DMS53 treated with DMSO at 0.1 percent for 48 hours (cell line): Measurements from ENCODE around the gene NUF2.
A peak's percentile ranks its signal among the peaks of the same experiment; 100 is the strongest.
"Not testable (repeated sequence)": the region's sequence is repeated elsewhere in the genome, so short reads cannot be mapped to it uniquely, and the experiment has no call there.

Experiments used
- DNase-seq: peaks from one replicate; lab custom pipeline; 2025; ENCODE audit not compliant: unreplicated experiment; lab: John Stamatoyannopoulos, UW

NUF2 gene

GRCh38 chr1:163321311-163322305 is at the start of gene NUF2:
Gene NUF2, plus strand, starts transcription at chr1:163321954. Its CDS starts 4,098 bp downstream, at chr1:163326052.
- peak; percentile 92 for DNase-seq

- no peak for DNase-seq
Measured at GRCh38 chr1:163273766-163274441, 47.9 kb upstream of the NUF2 start.

GRCh38 chr1:163275222-163275621 is 46.5 kb upstream of the NUF2 start:
- DNase-seq, result no peak

DNA sequence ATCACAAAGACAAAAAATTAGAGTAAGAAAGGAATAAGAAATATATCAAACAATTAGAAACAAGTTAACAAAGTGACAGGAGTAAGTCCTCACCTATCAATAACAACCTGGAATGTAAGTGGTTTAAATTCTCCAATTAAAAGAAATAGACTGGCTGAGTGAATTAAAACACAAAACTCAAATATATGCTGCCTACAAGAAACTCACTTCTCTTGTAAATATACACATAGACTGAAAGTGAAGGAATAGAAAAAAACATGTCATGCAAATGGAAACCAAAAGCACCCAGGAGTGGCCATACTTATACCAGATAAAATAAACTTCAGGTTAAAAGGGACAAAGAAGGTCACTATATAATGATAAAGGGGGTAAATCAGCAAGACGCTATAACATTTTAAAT is 43.2 kb upstream of the NUF2 start:
- DNase-seq, result no peak

DNA sequence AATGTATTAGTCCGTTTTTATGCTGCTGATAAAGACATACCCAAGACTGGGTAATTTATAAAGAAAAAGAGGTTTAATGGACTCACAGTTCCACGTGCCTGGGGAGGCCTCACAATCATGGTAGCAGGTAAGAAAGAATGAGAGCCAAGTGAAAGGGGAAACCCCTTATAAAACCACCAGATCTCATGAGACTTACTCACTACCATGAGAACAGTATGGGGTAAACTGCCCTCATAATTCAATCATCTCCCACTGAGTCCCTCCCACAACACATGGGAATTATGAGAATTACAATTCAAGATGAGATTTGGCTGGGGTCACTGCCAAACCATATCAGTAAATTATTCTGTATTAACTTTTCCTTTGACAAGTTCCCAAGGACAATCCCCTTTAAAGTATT is 36.9 kb upstream of the NUF2 start:
- not testable (repeated sequence) for DNase-seq

DNA sequence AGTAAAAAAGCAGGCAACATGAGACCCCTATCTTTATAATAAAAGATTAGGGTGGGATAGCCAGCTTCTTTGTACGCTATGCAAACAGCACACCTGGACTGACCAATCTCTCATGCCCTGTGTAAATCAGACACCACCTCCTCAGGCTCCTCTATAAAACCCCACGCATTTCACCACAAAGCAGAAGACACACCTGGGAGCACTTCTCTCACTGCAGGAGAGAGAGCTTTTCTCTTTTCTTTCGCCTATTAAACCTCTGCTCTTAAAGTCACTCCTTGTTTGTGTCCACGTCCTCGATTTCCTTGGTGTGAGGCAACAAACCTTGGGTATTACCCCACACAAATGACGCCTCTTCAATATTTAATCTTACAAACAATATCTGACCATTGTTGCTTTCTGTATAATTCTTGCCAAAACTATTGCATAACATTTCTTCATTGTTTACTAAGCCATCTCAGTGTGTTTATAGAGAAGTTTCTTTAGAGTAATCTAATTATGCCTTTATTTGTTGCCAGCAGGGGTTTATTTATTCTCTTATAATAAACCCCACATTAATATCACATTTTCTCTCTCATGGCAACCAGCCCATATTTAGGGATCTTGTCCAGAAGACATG is 31.6 kb upstream of the NUF2 start:
- no peak for DNase-seq

DNA sequence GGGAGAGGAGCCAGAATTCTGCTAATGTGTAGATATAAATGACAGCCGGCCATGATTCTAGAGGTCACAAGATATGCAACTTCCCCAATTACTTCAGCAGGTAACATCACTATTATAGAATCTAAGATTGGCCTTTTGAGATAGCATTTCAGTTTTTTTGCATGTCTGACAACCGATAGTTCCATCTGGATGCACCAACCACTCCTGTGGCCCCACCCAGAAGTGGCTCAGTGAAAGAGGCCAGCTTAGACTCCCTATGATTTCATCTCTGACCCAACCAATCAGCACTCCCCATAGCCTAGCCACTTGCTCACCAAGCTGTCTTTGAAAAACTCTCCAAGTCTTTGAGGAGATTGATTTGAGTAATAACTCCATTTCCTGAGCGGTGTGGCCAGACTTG is 30.3 kb upstream of the NUF2 start:
- no peak for DNase-seq

DNA sequence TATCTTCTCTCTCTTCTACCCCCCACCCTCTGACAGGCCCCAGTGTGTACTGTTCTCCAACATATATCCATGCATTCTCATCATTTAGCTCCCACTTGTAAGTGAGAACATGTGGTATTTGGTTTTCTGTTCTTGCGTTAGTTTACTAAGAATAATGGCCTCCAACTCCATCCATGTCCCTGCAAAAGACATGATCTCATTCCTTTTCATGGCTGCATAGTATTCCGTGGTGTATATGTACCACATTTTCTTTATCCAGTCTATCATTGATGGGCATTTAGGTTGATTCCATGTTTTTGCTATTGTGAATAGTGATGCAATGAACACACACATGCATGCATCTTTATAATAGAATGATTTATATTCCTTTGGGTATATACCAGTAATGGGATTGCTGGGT is 29.6 kb upstream of the NUF2 start:
- not testable (repeated sequence) for DNase-seq

- DNase-seq, result not testable (repeated sequence)
Measured at GRCh38 chr1:163293497-163293896, 28.3 kb upstream of the NUF2 start.

GRCh38 chr1:163295949-163296348 is 25.8 kb upstream of the NUF2 start:
- no peak for DNase-seq

- DNase-seq, result no peak
Measured at GRCh38 chr1:163296504-163297263, 25.1 kb upstream of the NUF2 start.

- DNase-seq, result no peak
Measured at GRCh38 chr1:163298365-163298764, 23.4 kb upstream of the NUF2 start.

GRCh38 chr1:163300568-163300967 is 21.2 kb upstream of the NUF2 start:
- DNase-seq, result no peak

DNA sequence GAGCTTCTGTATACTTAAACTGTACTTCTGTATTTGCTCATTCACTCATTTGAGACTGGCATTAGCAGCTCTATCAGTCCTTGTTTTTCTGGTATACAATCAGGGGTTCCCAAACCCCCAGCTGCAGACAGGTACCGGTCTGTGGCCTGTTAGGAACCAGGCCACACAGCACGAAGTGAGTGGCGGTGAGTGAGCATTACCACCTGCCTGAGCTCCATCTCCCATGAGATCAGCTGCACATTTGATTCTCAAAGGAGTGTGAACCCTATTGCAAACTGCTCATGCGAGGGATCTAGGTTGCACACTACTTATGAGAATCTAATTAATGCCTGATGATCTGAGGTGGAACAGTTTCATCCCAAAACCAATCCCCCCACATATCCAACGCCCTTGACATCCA is 18.2 kb upstream of the NUF2 start:
- DNase-seq, result no peak

- no peak for DNase-seq
Measured at GRCh38 chr1:163305441-163305840, 16.3 kb upstream of the NUF2 start.

DNA sequence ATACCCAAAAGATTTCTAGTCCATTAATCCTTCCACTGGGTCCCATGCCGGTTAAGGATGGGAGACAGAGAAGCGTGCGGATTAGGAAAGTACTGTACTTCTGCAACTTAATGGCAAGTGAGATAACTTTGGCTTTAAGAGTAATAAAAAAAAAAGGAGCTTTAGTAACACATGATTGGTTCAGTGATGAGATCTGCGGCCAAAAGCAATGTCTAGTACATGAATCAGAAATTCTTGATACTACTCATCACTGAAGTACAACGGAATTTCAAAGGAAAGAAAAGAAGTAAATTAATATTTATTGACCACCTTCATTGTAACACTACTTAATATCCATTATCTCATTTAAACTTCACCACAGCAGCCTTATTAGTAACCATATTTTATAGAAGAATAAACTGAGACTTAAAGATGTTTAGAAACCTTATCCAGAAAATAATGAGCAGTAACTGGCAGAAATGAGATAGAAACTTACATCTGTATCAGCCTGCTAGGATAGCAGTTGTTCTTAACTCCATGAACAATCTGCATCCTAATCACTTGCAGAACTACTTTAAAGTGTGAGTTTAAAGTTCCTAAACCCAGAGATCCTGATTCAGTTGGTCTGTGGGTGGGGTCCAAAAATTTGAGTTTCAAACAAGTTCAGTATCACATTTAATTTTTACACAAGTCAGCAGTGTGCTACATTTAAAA is 14.1 kb upstream of the NUF2 start:
- no peak for DNase-seq

GRCh38 chr1:163308811-163309210 is 12.9 kb upstream of the NUF2 start:
- DNase-seq, result no peak

GRCh38 chr1:163315773-163316374 is 5.9 kb upstream of the NUF2 start:
- DNase-seq, result peak; percentile 25

DNA sequence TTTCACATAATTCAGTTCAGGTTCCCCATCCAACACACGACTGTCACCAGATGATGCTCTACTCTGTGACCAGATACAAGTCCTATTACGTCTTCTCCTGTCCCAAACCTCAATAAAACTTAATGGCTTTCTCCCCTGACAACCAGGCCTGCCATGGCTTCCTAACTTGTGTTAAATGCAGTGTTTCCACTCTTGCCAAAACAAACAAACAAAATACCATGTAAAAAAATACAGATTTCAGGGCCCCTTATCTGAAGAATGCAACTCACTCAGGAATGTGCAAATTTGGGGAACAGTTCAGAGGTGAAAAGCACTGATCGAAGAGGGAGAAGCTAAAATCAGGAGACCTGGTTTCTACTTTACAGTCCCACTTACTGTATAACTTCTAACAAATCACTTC is 863 bp upstream of the NUF2 start:
- no peak for DNase-seq

GRCh38 chr1:163323339-163323738 is 1.6 kb downstream of the NUF2 start:
- DNase-seq, result not testable (repeated sequence)
